Stimulated activated CD4-positive, alpha-beta T cell treated with anti-CD3 and anti-CD28 coated beads, TNF-alpha, amount 100 ng/mL, for 1 hour (primary cell): Measurements from ENCODE around the gene RUNX1.

Source experiments
- DNase-seq, 3 donors: peaks; one replicate each; pipeline ENCODE4 v3.0.0-alpha.2; 2020; ENCODE audit warnings: low read depth in 3 of 3, low spot score in 1 of 3

RUNX1 gene

GRCh38 chr21:35048706-35049617 is at the start of gene RUNX1:
Gene RUNX1, minus strand, starts transcription at chr21:35049302.
- DNase-seq: peak in 2 of 3 donors; percentile 37 to 44

- no peak for DNase-seq
These were observed 48.4 kb upstream of the RUNX1 start for GRCh38 chr21:35097525-35097924.

- DNase-seq: no peak
These were observed 47.9 kb upstream of the RUNX1 start for GRCh38 chr21:35096959-35097358.

GRCh38 chr21:35095859-35096291 is 46.8 kb upstream of the RUNX1 start:
- DNase-seq: no peak

- DNase-seq: no peak
These were observed 44.4 kb upstream of the RUNX1 start for GRCh38 chr21:35093514-35093913.

- DNase-seq: no peak
These were observed 42.4 kb upstream of the RUNX1 start for GRCh38 chr21:35091496-35091895.

- DNase-seq: no peak
These were observed 41.3 kb upstream of the RUNX1 start for GRCh38 chr21:35090403-35090802.

- DNase-seq: no peak
These were observed 39.2 kb upstream of the RUNX1 start for GRCh38 chr21:35088319-35088771.

- DNase-seq: no peak
These were observed 37.3 kb upstream of the RUNX1 start for GRCh38 chr21:35086357-35086756.

GRCh38 chr21:35084869-35085268 is 35.8 kb upstream of the RUNX1 start:
- no peak for DNase-seq

GRCh38 chr21:35083246-35083645 is 34.1 kb upstream of the RUNX1 start:
- no peak for DNase-seq

GRCh38 chr21:35081861-35082260 is 32.8 kb upstream of the RUNX1 start:
- no peak for DNase-seq

GRCh38 chr21:35079181-35079580 is 30.1 kb upstream of the RUNX1 start:
- DNase-seq: no peak

- no peak for DNase-seq
These were observed 28.9 kb upstream of the RUNX1 start for GRCh38 chr21:35077975-35078374.

- DNase-seq: no peak
These were observed 28.4 kb upstream of the RUNX1 start for GRCh38 chr21:35077466-35077865.

- no peak for DNase-seq
These were observed 26.4 kb upstream of the RUNX1 start for GRCh38 chr21:35075546-35075945.

GRCh38 chr21:35072960-35073359 is 23.9 kb upstream of the RUNX1 start:
- no peak for DNase-seq

- no peak for DNase-seq
These were observed 23.5 kb upstream of the RUNX1 start for GRCh38 chr21:35072557-35072956.

- no peak for DNase-seq
These were observed 22.2 kb upstream of the RUNX1 start for GRCh38 chr21:35071347-35071746.

GRCh38 chr21:35070436-35070835 is 21.3 kb upstream of the RUNX1 start:
- DNase-seq: no peak

- DNase-seq: no peak
These were observed 17.7 kb upstream of the RUNX1 start for GRCh38 chr21:35066824-35067223.

- DNase-seq: no peak
These were observed 14.5 kb upstream of the RUNX1 start for GRCh38 chr21:35063428-35064172.
